ENCODE data around the gene UNC13C.

The UNC13C gene

DNA sequence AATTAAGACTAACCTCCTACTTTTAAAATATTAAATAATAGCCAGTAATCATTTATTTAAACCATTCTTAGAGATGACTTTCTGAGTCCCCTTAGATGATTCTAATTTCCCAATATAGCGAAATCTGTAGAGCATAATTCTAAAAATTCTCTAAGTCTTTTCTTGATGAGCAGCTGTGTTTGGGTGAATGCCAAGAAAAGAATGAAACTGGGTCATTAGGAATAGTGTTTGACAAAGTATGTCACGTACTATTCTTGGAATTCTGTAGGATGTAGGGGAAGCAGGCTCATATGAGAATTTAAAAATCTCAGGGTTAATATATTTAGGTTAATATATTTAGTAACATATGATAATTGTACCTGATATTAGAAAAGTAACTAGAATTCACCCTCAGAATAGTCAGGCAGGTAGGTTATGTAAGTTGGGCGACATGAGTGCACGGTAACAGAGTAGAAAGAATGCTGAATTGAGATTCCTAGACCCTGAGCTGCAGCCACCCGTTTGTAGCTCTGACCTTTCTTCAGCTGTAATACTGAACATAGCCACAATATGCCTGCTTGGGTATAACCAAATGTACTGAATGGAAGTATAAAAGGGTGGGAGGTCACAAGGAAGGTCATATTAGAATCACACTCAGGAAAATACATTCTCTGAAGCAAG is 524.3 kb downstream of the UNC13C start:
- DNase-seq, result no peak

DNA sequence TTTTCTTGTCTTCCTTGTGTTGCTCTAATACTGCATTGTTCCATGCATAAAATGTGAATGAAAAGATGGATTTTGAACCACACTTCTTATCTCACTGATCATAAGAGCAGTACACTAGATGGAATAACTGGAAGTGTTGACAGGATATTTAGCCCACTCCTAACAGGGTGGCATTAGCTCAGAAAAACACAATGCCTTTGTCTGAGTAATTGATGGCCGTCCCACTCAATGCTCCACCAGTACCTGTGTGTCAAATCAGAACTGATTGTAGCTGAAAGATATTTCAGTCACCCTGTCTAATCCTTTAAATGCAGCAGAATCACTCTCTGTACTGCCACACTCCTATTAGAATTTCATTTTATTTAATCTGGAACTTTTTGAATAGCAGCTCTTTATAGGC is 526.5 kb downstream of the UNC13C start:
- DNase-seq, result no peak

DNA sequence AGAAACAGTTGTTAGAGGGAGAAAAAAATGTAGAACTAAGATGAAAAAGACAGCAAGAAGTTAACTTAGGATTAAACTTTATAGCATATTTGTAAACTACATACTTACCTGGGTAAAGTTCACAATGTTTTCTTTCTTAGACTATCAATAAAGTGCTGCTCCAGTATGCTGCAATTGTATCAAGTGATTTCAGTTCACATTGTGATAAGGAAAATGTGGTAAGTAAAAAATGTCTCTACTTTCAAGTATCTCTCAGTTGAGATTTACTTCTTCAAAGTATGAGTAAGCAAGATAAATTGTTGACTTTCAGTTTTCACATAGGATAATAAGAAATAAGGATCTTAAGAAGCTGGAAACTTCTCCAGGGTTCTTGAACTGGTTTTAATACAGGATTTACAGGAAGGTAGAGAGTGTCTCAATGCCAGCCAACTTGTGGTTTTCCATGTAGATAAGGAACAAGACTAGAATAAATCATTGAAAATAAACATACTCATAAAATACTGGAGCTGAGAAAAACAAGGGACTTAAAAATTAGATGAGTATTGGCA is 528.8 kb downstream of the UNC13C start:
- no peak for DNase-seq

DNA sequence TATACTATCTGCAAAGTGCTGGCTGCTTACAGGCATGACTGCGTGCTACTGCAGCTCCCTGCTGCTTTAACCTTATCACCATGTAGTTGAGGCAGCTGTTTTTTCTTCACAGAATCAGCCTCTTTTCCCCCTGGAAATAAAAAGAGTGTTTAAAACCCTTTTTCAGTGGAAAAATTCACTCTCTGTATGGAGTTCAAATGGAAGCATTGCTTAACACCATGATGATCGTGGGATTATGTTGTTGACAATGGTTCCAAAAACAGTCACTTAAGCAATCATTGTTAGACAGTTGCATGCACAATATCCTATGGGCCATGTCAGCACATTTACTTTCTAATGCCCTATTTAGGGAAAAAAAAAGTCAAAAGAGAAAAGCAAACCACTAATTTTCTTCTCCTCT is 536.4 kb downstream of the UNC13C start:
- no peak for DNase-seq

DNA sequence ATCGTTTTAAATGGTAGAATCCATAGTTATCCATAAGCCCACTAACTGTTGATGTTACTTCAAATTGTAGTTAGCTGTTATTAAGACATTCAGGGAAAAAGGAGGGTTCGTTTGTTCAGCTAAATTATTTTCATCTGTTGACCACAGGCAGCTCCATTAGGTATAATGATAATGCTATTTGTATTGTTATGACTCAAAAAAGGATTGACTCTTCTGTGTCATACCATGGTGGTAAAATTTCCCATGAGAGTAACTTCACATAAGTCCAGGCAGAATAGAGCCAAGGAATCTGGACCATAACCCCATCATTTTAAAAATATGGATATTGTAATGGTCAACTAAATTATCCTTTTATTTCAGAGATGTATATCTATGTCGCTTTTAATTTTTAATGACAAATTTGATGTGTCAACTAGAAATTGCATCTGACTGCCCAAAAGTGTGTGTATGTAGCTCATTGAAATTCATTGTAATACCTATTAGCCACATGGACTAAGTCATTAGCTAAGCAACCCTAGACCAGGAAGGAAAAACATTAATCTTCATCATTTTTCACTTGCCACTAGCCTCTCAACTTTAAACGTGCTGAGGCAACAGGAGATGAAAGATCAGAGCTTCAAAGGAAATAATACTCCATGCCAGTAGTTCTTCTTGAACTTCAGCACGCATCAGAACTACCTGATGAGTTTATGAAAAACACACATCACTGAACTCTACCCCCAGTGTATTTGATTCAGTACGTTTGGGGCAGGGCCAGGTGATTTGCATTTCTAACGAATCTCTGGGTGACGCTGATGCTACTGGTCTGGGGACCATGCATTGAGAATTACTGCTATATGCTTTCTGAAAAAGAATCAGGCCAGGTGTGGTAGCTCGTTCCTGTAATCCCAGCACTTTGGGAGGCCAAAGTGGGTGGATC is 537.7 kb downstream of the UNC13C start:
- DNase-seq, result no peak

DNA sequence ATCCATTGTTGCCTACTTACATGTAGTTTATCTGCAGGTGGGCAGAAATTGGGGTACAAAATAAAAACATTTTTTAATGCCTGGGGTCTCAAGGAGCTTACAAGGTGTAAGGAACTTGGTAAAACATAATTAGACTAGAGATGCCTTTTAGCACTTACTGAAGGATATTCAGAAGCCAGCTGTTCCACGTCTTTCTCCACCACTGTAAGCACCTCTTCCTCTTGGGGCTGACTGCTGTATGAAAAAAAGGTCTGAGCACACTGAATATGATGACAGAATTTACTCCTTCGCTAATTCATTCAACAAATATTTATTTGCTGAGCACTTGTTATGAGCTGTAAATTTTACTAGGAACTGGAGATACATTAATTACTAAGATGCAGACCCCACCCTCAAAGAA is 539.1 kb downstream of the UNC13C start:
- no peak for DNase-seq

DNA sequence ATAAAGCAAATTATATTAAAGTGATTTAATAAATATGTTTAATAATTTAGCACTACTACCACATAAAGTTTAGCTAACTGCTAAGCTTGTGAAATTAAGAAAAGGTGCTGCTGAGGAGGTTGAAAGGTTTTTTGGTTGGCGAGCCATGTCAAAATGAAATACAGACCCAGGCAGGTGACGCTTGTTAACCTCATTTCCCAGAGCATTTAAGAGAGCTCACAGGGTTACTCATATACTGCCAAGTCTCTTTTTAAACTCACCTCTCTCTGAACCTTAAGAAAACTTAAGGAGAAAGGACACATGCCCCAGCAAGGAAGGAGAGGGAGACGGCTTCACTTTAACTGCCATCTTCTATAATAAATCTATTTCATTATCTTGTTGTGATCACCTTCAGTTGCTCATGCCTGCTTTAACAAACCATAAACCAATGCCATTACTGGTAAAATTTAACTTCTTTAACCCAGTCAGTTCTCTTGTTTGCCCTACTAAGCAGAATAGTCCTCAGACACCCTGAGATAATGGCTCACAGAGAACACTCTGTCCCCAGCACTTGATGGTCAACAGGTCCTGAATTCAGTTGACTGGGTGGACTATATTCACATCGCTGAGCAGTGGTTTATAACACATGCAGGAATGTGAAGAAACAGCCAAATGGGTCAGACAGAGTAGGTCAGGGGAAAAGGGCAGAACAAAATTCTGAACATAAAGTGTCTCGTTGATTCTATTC is 540.1 kb downstream of the UNC13C start:
- DNase-seq, result no peak

DNA sequence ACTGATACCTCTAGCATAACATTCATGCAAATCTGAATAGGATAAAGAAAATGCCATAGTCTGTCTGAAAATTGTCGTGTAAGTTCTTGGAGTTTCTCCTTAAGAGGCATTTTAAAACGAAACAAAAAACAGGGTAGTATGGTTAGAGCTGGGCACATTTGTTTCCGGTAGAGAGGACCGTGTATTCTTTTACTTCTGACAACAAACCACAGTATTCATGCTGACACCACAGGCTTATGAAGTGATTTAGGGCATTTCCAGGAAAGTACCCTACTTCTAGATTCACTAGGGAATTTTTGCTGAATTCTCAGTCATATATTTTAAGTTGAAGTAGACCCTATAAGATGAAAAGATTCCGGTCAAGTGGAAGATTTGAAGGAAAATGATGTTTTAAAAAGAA is 541.3 kb downstream of the UNC13C start:
- no peak for DNase-seq

DNA sequence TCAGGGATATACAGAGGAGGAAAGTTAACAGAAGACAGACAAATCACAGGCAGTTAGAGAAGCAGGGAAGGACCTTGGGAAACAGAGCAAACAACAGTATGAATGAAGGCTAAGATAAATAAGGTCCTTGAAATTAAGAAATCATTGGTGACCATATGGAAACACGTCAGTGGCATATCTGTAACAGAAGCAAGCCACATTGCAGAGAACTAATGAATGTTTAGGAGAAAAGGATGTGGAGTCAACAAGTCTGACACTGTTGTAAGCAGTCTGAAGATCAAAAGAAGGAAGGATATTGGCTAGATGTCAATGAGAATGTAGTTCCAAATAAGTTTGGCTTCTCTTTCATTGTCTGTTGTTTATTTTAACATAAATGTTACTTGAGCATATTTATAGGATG is 542.4 kb downstream of the UNC13C start:
- no peak for DNase-seq

DNA sequence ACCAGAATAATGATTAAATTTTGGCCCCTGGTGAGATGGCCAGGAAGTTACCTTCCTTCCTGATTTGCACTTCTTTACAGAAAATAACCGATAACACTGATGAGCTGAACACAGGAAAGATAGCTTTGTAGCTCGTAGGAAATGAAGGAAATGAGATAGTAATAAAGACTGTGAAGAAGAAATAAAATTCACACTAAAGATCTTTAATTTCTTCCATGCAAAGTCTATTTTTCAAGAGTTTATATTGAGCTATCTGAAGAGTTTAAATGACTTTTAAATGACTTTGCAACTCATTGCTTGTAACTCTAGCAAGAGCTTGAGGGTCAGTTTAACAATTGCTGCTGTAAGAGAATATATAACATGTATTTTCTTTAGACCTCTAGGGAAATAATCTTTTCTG is 543.0 kb downstream of the UNC13C start:
- no peak for DNase-seq

DNA sequence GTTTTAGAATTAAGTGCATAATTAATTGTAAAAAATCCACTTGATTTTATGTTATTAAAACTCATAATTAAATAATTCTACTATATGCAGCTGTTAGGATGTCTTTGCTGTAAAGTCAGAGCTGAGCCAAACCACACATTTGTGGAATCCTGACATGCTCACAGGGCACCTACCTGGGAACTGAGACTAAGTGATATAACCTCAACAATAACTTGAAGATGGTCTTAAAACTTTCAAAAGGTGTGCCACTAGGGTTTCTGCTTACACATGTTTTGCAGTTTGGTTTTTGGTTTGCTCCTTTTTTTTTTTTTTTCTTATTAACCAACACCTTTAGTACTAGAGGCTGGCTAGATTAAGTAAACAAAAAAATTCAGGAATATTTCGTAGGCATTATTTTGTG is 549.8 kb downstream of the UNC13C start:
- no peak for DNase-seq

DNA sequence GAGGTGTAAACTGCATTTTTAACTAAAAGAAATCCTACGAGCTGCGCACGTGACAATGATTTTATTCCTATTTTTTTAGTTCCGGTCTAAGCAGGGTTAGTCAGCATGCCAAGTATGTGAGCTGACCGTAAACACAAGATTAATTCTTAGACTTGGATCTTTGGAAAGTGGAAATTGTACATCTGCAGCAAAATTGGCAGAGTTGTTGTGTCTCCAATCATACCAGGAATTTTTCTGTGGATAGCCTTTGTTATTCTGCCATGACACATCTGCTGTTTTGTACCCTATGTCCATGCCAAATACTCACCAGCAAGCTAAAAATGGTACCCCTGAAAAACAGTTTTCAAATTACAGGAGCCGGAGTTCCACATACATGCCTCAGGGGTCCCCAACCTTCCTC is 562.5 kb downstream of the UNC13C start:
- DNase-seq, result no peak

DNA sequence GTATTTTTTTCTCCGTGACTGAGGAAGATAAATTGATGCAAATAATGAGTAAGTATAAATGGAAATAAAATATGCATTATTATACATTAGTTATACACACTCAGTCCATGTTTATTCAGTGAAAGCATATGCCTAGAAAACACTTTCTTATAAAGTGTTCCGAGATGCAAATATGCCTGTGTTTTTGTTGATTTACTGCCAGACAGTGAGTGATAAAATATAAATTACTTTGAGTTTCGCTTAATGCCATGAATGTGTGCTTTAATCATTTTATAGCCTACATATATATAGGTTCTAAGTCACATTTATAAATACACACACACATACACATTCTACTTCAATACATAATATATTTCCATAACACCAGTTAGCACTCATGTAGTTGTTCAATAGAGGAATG is 569.2 kb downstream of the UNC13C start:
- DNase-seq, result no peak

DNA sequence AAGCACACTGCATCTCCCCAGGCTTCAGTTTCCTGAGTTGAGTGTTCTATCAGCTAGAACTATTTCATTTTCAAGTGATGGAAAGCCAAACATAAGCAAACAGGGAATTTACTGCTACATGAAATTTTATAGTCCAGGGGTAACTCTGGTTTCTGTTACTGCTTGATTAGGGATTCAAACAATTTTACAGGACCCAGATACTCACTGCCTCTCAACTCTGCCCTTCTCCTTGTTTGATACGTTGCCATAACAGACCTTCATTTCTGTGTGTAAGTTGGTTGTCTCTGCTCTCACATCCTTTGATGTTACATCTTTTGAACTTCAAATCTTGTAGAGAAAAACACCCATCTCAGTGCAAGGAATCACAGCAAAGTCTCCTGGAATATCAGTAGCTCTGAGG is 572.7 kb downstream of the UNC13C start:
- no peak for DNase-seq

DNA sequence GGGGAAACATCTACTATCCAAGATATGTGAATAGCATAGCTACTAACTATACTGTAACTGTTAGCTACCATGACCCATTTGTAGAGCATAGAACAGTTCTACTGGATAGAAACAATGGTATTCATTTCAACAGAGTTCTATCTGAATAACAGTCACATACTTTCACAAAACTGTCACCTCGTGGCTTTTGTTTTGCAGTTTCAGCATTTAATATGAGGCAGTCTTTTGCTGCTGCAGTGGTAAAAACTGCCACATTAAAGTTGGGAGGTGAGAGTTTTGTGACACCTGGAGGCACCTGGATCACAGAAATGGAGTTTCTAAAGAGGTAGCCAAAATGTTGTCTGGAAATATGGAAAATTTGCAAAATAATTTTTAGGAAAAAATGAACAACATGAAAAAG is 578.0 kb downstream of the UNC13C start:
- no peak for DNase-seq

DNA sequence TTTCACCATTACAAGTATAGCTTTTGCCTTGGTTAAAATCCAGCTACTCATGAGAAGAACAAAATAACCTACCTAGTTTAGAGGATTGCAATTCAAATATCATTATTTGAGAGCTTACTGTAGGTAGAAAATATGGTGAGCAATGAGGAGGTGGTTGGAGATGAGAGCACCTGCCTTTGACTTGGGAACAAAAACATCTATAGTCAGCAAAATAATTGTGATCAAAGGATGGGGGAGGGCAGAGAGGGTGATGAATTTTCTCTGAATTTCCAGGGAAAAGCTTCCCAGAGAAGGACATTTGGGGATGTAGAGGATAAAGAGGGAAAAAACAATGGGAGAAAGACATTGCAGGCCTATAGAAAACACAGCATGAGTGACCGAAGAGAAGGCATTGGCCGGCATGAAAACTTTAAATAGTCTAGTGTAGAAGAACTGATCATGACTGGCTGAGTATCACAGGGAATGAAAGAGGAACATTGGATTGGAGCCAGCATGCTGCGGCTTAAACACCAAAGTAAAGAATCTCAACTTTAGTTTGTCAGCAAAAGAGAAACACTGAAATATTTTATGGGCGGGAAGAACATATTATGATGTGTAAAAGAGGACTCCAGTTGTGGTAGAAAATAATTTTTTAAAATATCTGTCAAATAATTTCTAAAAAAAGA is 581.3 kb downstream of the UNC13C start:
- no peak for DNase-seq

DNA sequence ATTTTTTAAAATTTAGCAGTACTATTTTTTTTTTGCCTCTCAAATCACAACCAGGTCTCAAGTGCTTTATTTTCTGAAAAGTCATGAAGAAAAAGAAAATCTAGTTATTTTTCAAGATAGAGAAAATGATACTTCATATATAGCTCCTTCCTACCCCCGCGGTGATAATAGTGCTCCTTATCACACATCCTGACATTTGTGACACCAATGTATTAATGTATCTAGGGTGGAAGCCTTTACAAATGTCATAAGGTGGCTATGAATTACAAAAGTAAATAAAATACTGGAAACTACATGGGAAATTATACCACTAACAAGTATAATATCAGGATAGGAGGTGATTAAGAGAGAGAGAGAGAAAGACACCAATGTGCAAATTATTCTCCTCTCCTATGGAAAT is 582.2 kb downstream of the UNC13C start:
- DNase-seq, result no peak

DNA sequence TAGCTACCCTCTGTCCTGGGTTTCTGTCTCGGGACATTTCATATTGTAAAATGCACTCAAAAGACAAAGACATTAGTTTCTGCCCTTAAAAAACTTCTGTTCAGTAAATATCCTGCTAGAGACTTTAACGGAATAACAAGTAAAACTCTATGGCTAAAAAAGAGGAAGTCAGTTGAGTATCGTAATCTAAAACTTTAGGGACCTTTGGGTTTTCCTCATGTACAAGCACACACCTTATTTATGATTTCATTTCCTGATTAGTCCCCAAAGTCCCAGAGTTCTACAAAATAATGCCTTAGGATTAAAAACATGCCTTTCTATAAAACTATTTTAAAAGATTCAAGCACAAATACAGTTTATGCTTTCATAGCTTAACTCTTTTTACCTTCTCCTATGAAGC is 585.9 kb downstream of the UNC13C start:
- DNase-seq, result no peak

DNA sequence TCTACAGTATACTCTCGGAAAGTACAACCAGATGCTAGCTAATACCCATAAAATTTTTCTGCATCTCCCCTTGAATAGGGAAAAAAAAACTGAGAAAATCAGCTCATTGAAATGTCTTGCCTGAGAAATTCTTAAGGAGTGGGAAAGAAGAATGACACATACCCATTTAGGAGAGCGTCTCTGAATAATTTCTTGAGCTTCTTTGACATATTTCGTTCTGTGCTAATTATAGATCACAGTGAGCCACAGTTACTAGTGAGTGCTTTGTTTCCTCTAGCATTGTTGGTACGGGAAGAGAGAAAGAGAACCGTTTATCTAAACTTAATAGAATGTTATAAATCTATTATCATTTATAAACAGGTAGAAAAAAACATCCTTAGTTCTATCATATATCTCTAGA is 588.4 kb downstream of the UNC13C start:
- no peak for DNase-seq

DNA sequence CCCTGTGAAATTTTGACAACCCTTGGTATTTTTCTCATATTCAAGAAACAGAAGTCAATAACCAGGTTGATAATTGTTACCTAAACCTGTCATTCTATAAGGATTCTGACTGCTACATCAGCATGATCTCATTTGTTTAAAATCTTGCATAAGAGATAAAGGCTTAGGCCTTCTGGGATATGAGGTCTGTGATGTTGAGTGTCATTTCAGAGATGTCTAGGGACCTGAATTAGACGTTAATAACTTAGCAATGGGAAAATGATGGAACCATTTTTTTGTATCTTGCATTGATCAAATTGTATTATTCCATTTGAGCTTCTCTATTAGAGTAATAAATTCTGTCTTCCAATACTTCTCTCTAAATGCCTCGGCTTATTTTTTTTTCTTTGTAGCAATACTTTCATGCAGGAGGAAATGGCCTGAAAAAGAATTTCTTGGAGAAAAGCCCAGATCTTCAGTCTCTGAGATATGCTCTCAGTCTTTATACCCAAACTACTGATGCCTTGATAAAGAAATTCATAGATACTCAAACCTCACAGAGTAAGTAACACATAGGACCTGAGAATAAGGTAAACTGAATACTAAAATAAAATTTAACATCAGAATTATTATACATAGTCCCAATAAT is 589.3 kb downstream of the UNC13C start:
- DNase-seq, result no peak

DNA sequence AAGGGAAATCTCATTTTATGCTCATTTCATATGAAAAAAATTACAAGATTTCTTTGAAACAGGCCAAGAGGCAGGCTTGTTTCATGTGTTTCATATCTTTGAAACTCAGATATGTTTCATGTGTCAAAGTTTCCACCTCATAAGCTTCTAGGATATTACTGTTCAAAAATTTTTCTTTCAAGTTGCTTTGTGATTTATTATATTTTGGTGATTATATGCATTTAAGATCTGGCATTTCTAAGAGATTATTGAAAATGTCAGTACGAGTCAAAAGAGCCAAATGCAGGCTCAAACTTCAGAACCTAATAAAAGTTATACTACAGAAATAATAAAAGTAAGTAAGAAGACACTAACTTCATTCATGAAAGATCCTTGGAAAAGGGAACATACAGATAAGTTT is 590.1 kb downstream of the UNC13C start:
- no peak for DNase-seq

DNA sequence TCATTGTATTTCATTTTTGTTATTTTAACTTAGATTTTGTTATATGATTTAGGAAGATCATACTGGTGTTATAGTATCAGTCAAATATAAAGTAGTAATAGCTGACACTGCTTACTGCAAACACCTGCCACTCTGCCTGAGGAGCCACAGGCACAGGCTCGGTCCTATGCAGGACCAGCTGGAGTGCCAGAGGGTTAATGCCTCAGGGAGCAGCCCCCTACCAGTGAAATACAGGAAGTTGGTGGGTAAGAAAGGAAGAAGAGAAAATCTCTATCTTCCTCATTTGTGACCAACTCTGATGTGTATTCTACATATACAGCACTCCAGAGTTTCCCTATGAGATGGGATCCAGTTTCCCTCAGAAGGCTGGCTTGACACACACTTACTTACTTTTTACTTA is 593.3 kb downstream of the UNC13C start:
- DNase-seq, result no peak
